ENCODE data around the gene GPLD1.
"Not testable (repeated sequence)": the region's sequence is repeated elsewhere in the genome, so short reads cannot be mapped to it uniquely, and the experiment has no call there.

The GPLD1 gene

DNA sequence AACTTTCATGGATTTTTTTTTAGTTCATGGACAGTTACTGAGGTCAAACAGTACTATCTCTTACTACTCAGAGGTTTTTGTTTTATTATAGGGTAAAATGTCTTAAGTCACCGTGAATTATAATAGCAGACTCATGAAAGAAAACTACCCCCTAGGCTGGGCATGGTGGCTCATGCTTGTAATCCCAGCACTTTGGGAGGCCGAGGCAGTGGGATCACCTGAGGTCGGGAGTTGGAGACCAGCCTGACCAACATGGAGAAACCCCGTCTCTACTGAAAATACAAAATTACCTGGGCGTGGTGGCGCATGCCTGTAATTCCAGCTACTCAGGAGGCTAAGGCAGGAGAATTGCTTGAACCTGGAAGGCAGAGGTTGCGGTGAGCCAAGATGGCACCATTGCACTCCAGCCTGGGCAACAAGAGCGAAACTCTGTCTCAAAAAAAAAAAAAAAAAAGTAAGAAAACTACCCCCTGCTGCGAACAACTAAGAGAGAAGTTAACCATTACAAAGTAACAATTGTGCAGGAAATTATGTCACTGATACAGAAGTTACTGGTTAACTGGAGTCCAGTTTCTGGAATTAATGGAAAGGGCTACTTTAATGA lies 106.4 kb downstream of the GPLD1 start:
- DNase-seq (ENCODE audit: low spot score), result not testable (repeated sequence)

DNA sequence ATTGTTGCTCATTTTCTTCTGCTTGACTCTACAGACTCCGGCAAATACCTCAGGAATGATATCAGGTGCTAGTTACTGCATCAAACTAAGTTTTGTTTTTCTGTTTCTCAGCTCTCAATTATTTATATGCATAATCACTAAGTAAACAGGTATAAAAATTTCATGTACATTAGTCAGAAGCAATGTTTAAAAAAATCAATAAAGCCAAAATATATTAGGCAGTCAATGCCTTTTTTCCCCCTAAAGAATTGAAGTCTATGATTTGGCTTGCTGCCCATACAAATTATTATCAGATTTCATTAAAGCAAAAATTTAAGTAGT lies 107.2 kb downstream of the GPLD1 start:
- no peak for DNase-seq (ENCODE audit: low spot score)

DNA sequence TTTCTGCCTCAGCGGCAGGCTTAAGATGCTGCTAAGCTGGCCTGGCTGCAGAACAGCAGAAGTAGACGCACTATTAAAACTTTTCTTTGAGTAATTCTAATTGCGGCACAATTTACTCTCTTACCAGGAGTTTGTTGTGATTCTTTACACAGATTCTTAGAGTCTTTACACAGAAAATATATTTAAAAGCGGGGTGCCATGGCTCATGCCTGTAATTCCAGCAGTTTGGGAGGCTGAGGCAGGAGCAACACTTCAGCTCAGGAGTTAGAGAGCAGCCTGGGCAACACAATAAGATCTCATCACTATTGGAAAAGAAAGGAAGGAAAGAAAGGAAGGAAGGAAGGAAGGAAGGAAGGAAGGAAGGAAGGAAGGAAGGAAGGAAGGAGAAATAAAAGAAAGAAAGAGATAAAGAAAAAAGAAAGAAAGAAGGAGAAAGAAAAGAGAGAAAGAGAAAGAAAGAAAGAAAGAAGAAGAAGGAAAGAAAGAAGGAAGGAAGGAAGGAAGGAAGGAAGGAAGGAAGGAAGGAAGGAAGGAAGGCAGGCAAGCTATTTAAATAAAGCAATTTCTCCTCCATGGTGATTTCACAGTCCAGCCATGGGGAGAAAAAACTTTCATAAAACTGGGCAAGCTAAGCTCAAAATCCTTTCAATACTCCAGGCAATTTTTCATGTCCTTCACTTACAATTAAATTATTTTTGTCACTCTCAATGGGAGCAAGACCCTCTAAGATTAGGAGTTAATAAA lies 107.7 kb downstream of the GPLD1 start:
- no peak for DNase-seq (ENCODE audit: low spot score)

DNA sequence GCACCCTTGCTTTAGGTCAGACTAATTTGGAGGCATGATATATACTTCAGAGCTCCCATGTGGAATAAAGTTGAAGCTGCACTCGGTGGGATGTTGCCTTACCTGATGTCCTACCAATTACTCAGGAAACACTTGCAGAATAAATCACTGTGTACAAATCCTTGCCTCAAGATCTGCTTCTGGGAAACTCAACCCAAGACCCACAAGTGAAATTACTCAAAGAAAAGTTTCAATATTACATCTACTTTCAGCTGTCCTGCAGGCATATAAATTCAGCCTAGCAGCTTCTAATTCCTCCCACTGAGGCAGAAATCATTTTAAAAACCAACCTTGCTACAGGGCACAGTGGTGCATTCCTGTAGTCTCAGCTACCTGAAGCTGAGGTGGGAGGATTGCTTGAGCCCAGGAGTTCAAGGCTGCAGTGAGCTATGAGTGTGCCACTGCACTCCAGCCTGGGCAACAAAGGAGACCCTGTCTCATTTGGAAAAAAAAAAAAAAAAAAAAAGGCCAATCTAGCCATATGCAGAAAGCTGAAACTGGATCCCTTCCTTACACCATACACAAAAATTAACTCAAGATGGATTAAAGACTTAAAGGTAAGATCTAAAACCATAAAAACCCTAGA lies 110.8 kb downstream of the GPLD1 start:
- DNase-seq (ENCODE audit: low spot score), result no peak
